ENCODE data around the gene ZNF705A. TPM values are rescaled to one million over a fixed set of nuclear protein-coding genes. Genes with fewer than 3 reads are reported as not detected.
A peak's percentile ranks its signal among the peaks of the same experiment; 100 is the strongest.
"Not testable (repeated sequence)": the region's sequence is repeated elsewhere in the genome, so short reads cannot be mapped to it uniquely, and the experiment has no call there.

Gene ZNF705A
- total RNA-seq, 2 donors from 2014 or later, result not detected

- ATAC-seq; H3K36me3 Mint-ChIP-seq; H3K9me3 Mint-ChIP-seq; H3K27ac Mint-ChIP-seq; DNase-seq (ENCODE audit: low spot score in 2 of 2): not testable (repeated sequence)
These were observed 16.1 kb downstream of the ZNF705A start for GRCh38 chr12:8172911-8173310.

- peak overlapping the region; percentile 55 to 85 for H3K27ac Mint-ChIP-seq
- not testable (repeated sequence) for H3K9me3 Mint-ChIP-seq, H3K36me3 Mint-ChIP-seq
- DNase-seq (ENCODE audit: low spot score in 2 of 2) (peak; percentile 68 to 86), ATAC-seq (peak; percentile 87 to 96)
These were observed 23.3 kb downstream of the ZNF705A start for GRCh38 chr12:8179989-8180585.

DNA sequence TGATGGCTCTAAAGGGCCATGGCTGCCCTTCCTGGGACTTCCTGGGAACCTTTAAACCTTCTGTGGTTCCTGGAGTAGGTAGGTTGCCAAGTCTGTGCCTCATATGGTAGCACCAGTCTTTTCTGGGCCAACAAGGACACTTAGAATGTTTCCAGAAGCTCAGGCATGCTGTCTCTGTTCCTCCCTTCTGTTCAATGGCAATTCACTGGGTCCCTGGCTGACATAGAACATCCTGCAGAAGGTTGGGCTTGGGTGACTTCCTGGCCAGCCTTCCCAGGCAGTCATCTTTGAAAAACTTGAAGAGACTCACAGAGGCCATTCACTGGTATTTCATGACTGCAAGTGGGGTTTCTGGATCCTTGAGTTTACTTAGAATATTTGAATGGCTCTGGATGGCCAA is 24.5 kb downstream of the ZNF705A start:
- peak overlapping the region in 1 of 2 donors; percentile 85 for H3K27ac Mint-ChIP-seq
- H3K9me3 Mint-ChIP-seq; H3K36me3 Mint-ChIP-seq; DNase-seq (ENCODE audit: low spot score in 2 of 2); ATAC-seq: not testable (repeated sequence)

GRCh38 chr12:8182923-8183322 is 26.1 kb downstream of the ZNF705A start:
- H3K27ac Mint-ChIP-seq; DNase-seq (ENCODE audit: low spot score in 2 of 2); H3K9me3 Mint-ChIP-seq; ATAC-seq; H3K36me3 Mint-ChIP-seq: not testable (repeated sequence)

GRCh38 chr12:8183346-8183745 is 26.5 kb downstream of the ZNF705A start:
- ATAC-seq; DNase-seq (ENCODE audit: low spot score in 2 of 2); H3K36me3 Mint-ChIP-seq; H3K9me3 Mint-ChIP-seq; H3K27ac Mint-ChIP-seq: not testable (repeated sequence)

DNA sequence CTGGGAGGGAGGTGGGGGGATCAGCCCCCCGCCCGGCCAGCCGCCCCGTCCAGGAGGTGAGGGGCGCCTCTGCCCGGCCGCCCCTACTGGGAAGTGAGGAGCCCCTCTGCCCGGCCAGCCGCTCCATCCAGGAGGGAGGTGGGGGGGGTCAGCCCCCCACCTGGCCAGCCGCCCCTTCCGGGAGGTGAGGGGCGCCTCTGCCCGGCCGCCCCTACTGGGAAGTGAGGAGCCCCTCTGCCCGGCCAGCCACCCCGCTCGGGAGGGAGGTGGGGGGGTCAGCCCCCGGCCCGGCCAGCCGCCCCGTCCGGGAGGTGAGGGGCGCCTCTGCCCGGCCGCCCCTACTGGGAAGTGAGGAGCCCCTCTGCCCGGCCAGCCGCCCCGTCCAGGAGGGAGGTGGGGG is 27.4 kb downstream of the ZNF705A start:
- not testable (repeated sequence) for H3K27ac Mint-ChIP-seq; H3K36me3 Mint-ChIP-seq; ATAC-seq; H3K9me3 Mint-ChIP-seq; DNase-seq (ENCODE audit: low spot score in 2 of 2)

DNA sequence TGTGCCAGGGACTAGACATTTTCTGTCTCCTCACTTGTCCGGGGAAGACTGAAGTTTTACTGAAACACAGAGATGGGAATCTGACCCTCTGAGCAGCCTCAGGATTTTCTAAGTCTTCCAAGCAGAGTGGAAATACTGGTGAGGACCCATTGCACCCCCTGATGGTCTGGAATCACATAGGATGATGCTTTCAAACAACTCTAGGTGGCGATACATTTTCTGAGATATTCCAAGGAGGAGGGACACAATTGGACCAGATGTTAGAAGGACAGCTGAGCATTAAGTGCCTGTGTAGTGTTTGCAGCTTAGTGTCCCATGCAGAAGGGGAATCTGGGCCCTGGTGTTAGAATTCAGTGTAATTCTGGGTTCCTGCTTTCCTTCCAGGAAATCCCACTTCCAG is 31.3 kb downstream of the ZNF705A start:
- ATAC-seq; H3K36me3 Mint-ChIP-seq; H3K9me3 Mint-ChIP-seq; DNase-seq (ENCODE audit: low spot score in 2 of 2); H3K27ac Mint-ChIP-seq: not testable (repeated sequence)

DNA sequence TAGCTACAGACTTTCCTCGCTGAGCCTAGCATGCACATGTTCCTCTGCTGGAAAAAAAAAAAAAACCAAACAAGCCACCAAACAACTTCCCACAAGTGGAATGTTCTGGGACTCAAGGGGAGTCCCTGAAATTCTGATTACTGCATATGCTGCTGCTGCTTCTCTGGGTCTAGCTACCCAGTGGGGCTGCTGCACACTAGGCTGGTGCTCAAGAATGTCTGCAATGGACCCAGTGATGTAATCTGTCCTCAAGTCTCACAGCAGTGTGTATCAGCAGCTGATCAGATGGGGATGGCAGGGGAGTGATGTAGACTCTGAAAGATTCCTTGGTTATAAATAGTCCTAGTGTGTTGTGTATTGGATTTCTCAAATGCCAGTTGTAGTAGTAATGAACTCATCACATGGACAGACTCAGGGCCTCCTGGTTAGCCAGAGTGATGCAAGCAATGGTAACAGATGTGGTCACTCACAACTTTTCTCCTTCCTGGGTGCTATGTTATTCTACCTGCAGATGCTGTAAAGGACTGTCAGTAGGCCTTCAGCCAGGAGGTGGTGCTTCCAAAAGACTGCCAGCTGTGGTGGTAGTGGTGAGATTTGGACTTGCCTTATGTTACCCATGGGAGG is 41.0 kb downstream of the ZNF705A start:
- ATAC-seq; H3K27ac Mint-ChIP-seq; DNase-seq (ENCODE audit: low spot score in 2 of 2); H3K9me3 Mint-ChIP-seq; H3K36me3 Mint-ChIP-seq: not testable (repeated sequence)

GRCh38 chr12:8218711-8219382 is 62.0 kb downstream of the ZNF705A start:
- not testable (repeated sequence) for DNase-seq (ENCODE audit: low spot score in 2 of 2); ATAC-seq; H3K36me3 Mint-ChIP-seq; H3K9me3 Mint-ChIP-seq
- H3K27ac Mint-ChIP-seq, result peak overlapping the region in 1 of 2 donors; percentile 15

- not testable (repeated sequence) for DNase-seq (ENCODE audit: low spot score in 2 of 2); H3K36me3 Mint-ChIP-seq; ATAC-seq; H3K9me3 Mint-ChIP-seq; H3K27ac Mint-ChIP-seq
These were observed 64.6 kb downstream of the ZNF705A start for GRCh38 chr12:8221375-8221774.

DNA sequence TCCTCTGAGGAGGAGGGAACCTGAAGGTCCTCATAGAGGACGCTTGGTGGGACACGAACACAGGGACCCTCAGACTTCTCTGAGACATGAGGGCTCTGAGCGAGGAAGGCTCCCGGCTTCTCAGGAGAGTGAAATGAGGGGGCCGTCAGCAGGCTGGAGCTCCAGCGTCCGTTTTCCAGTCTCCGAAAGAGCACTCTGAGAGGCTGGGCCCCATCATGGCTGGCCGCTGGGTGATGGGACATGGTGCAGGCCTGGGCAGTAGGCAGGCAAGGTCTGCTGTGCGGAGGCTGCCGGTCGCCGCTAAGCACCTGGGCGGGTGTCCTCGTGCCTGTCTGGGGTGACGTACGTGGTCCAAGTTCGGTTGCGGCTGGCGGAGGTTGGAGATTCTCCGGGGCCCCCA is 65.0 kb downstream of the ZNF705A start:
- ATAC-seq; DNase-seq (ENCODE audit: low spot score in 2 of 2); H3K27ac Mint-ChIP-seq; H3K9me3 Mint-ChIP-seq; H3K36me3 Mint-ChIP-seq: not testable (repeated sequence)

DNA sequence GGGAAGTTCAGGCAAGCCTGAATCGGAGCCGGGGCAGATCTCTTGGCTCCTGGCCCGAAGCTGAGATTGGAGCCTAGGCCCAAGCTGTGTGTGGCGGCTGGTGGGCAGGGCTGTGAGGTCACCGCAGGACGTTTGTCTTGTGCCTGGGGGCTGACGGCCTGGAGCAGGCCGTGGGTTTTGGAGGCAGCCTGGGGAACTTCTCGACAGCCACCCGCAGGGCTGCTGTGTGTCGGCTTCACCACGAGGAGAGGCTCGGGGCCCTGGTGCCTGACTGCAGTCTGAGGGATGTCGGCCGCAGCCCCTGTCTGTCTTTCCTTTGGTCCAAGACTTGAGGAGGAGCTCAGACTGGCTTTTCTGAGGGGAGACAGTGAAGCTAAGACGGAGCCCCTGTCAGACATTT is 65.5 kb downstream of the ZNF705A start:
- not testable (repeated sequence) for ATAC-seq; DNase-seq (ENCODE audit: low spot score in 2 of 2); H3K27ac Mint-ChIP-seq; H3K36me3 Mint-ChIP-seq; H3K9me3 Mint-ChIP-seq

DNA sequence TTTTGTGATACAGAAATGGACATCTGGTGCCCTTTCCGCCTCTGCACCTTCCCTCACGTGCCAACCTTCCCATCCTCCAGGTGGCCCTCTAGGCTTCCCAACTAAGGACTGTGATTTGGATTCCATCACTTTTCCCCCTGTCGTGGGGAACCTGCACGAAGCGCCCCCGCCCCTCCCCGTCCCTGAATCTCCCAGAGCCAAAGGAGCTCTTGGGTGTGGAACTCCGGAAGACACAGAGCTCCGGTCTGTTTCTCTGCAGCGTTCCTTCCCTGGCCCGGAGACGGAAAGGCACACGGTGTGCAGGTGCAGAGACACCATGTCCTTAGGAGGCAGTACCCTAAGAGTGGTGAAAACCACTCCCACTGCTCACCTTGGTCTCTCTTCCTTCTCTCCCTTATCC is 66.8 kb downstream of the ZNF705A start:
- not testable (repeated sequence) for ATAC-seq; H3K27ac Mint-ChIP-seq; H3K36me3 Mint-ChIP-seq; DNase-seq (ENCODE audit: low spot score in 2 of 2); H3K9me3 Mint-ChIP-seq

DNA sequence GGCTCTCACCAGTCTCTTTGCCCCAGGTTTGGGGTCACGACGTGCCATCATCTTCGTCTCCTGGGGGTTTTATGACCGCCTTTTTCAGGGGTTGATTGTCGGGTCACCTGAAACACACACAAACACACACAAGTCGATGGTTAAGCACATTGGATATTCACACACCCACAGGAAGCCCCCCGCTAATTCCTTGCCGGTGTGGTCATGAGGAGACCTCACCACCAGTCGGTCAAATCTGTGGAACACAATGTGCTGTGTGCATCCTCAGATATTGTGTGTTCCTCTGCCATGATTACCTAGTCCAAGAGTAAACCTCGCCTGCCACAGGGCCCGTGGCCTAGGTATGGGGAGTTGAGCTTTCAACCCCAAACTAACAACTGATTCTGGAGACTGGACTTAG is 68.0 kb downstream of the ZNF705A start:
- not testable (repeated sequence) for DNase-seq (ENCODE audit: low spot score in 2 of 2)

GRCh38 chr12:8226355-8226754 is 69.5 kb downstream of the ZNF705A start:
- Mint-ChIP-seq H3K27ac (peak overlapping the region in 1 of 2 donors; percentile 70), H3K36me3 (no peaks in the 10 kb centered on the region), H3K9me3 (no peaks in the 10 kb centered on the region)
- no peak for DNase-seq (ENCODE audit: low spot score in 2 of 2)
- peak in 1 of 2 donors; percentile 20 for ATAC-seq

More for the DNA sequence above, 68.0 kb downstream of the ZNF705A start:
- H3K36me3 Mint-ChIP-seq, H3K9me3 Mint-ChIP-seq, ATAC-seq, H3K27ac Mint-ChIP-seq: not testable (repeated sequence)

- not testable (repeated sequence) for H3K36me3 Mint-ChIP-seq; H3K9me3 Mint-ChIP-seq; DNase-seq (ENCODE audit: low spot score in 2 of 2)
- peak in 1 of 2 donors; percentile 20 for ATAC-seq
- H3K27ac Mint-ChIP-seq, result peak within 1 kb of the TSS; percentile 65 to 70
These were observed 70.3 kb downstream of the ZNF705A start, which contains the start of gene FAM90A1 for GRCh38 chr12:8226992-8227731. TSS of gene FAM90A1 (minus strand) at chr12:8227618. CDS start at chr12:8224832, 2,786 bp downstream.

- DNase-seq (ENCODE audit: low spot score in 2 of 2); H3K36me3 Mint-ChIP-seq; ATAC-seq; H3K9me3 Mint-ChIP-seq: not testable (repeated sequence)
- peak overlapping the region in 1 of 2 donors; percentile 29 for H3K27ac Mint-ChIP-seq
These were observed 70.9 kb downstream of the ZNF705A start for GRCh38 chr12:8227732-8228077.

Data from activated naive CD4-positive, alpha-beta T cell treated with anti-CD3 and anti-CD28 coated beads, Interleukin-2, amount 50 U/mL, for 72 hours (primary cell).